ENCODE data around the gene PPP1R9A. TPM values are rescaled to one million over a fixed set of nuclear protein-coding genes. Genes with fewer than 3 reads are reported as not detected.

Gene PPP1R9A
- total RNA-seq, 2 donors from 2014 or later = 17.7 to 20.2 TPM

DNA sequence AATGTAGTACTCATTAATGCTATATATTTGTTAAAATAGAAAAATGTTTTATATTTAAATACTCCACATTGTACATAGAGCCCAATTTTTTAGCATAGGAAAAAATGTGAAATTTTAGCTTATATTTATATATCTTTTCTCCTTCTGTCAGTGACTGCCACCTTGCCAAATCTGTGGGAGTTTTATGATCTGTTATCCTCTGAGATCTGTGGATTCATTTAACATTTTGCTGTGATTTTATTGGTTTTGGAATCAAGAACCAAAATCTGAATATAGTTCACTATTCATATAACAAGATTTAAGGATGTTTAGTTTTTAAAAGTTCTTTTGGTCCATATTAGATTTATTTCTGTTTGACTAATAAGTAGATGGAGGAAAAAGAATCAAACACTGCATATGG lies 127.9 kb downstream of the PPP1R9A start:
- Histone ChIP-seq H3K9ac (ENCODE audit: low read depth in 2 of 2, low read length in 2 of 2) (no peak overlapping the region), H3K4me3 (no peak overlapping the region), H3K36me3 (no peaks in the 10 kb centered on the region), H3K9me3 (no peaks in the 10 kb centered on the region), H3K27me3 (no peaks in the 10 kb centered on the region), H3K27ac (no peak overlapping the region), H3K4me1 (no peaks in the 10 kb centered on the region)
- TF ChIP-seq, protein P1, sequence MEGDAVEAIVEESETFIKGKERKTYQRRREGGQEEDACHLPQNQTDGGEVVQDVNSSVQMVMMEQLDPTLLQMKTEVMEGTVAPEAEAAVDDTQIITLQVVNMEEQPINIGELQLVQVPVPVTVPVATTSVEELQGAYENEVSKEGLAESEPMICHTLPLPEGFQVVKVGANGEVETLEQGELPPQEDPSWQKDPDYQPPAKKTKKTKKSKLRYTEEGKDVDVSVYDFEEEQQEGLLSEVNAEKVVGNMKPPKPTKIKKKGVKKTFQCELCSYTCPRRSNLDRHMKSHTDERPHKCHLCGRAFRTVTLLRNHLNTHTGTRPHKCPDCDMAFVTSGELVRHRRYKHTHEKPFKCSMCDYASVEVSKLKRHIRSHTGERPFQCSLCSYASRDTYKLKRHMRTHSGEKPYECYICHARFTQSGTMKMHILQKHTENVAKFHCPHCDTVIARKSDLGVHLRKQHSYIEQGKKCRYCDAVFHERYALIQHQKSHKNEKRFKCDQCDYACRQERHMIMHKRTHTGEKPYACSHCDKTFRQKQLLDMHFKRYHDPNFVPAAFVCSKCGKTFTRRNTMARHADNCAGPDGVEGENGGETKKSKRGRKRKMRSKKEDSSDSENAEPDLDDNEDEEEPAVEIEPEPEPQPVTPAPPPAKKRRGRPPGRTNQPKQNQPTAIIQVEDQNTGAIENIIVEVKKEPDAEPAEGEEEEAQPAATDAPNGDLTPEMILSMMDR (IDR thresholded peaks at IDR 0.05) = no peak
- intact Hi-C loops (cut with DNase I) = no loop called here
- DNase-seq = no peak

- no peak for DNase-seq
- intact Hi-C loops (cut with DNase I) = no loop called here
- TF ChIP-seq, protein P1 (IDR thresholded peaks at IDR 0.05) = no peak
Measured at GRCh38 chr7:95041031-95041430, 133.6 kb downstream of the PPP1R9A start.

DNA sequence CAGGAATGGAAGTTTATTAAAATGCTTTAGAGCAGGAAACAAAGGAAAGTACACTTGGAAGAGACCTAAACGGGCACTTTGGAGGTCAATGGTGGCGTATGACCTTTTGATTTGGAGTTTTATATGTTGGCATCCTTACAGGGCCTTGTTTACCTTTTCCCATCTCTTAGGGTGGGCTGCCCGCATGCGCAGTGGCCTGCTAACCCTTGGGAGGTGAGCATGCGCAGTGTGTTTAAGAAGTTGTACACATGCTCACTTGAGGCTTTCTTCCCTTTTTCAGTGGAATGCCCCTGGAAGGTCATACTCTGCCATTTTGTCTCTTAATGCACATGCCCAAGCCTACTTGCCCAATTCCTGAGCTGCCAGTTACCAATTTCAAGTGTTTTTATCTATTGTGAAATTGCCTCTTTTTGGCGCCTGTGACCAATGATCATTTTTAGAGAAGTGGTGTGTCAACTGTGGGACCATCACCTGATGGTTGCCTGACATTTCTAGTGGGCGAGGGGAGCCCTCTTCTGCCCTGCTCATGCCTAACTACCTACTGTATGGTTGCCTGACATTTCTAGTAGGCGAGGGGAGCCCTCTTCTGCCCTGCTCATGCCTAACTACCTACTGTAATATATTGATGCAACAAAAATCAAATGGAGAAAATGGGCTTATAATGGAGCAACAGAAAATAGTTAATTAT lies 138.0 kb downstream of the PPP1R9A start:
- no peak overlapping the region for H3K4me3 ChIP-seq
- no peak overlapping the region for H3K27ac ChIP-seq
- H3K9ac ChIP-seq (ENCODE audit: low read depth in 2 of 2, low read length in 2 of 2) = no peak overlapping the region
- peak; percentile 24 for DNase-seq
- no peaks in the 10 kb centered on the region for H3K9me3 ChIP-seq
- TF ChIP-seq, protein P1 (IDR thresholded peaks at IDR 0.05) = no peak
- no peaks in the 10 kb centered on the region for H3K4me1 ChIP-seq
- no peaks in the 10 kb centered on the region for H3K27me3 ChIP-seq
- no peaks in the 10 kb centered on the region for H3K36me3 ChIP-seq
- intact Hi-C loops (cut with DNase I) = no loop called here

More at GRCh38 chr7:95041031-95041430, 133.6 kb downstream of the PPP1R9A start:
- no peak overlapping the region for H3K27ac ChIP-seq
- no peaks in the 10 kb centered on the region for H3K36me3 ChIP-seq
- no peaks in the 10 kb centered on the region for H3K27me3 ChIP-seq
- no peaks in the 10 kb centered on the region for H3K9me3 ChIP-seq
- H3K4me3 ChIP-seq = no peak overlapping the region
- H3K4me1 ChIP-seq = no peaks in the 10 kb centered on the region
- H3K9ac ChIP-seq (ENCODE audit: low read depth in 2 of 2, low read length in 2 of 2) = no peak overlapping the region

DNA sequence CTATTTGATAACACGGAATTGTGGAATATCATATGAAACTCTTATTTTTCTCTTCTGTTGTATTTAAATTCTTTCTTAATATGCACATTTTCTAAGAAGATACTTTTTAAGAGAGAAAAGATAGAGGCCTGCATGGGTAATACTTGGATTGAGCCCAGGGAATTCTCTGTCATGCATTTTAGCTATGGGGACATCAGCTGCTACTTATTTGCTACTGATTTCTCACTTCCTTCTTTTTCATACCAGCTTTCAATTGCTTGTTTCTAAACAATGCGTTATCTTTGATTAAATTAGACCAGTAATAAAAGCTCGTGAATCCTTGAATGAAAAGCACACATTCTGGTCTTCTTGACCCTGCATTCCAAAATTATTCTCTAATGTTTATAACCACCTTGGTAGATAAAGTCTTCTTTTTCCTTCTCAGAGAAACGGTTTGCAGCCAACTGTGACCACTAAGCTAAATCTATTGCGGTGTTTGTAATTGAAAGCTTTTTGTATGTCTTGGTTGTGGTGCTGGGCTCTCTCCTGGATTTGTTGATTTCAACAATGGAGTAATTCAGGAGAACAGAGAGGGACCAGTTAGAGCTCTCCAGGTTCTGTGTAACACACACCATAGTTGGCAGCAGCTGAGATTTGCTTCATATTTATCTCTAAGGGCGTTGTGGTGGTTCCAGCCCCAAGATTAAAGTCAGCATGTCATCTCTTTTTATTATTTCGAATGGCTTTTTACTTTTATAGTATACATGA lies 139.3 kb downstream of the PPP1R9A start:
- Histone ChIP-seq H3K27me3 (no peaks in the 10 kb centered on the region), H3K4me3 (no peak overlapping the region), H3K4me1 (no peaks in the 10 kb centered on the region), H3K9me3 (no peaks in the 10 kb centered on the region), H3K27ac (no peak overlapping the region), H3K36me3 (no peaks in the 10 kb centered on the region), H3K9ac (ENCODE audit: low read depth in 2 of 2, low read length in 2 of 2) (no peak overlapping the region)
- no peak for DNase-seq
- intact Hi-C loops (cut with DNase I) = no loop called here
- TF ChIP-seq, protein P1 (IDR thresholded peaks at IDR 0.05) = no peak

GRCh38 chr7:95047291-95047690 lies 139.9 kb downstream of the PPP1R9A start:
- DNase-seq = no peak
- no peak overlapping the region for H3K27ac ChIP-seq
- no peaks in the 10 kb centered on the region for H3K4me1 ChIP-seq
- H3K4me3 ChIP-seq = no peak overlapping the region
- H3K9me3 ChIP-seq = no peaks in the 10 kb centered on the region
- H3K9ac ChIP-seq (ENCODE audit: low read depth in 2 of 2, low read length in 2 of 2) = no peak overlapping the region
- no peaks in the 10 kb centered on the region for H3K27me3 ChIP-seq
- intact Hi-C loops (cut with DNase I) = no loop called here
- TF ChIP-seq, protein P1 (IDR thresholded peaks at IDR 0.05) = no peak
- no peaks in the 10 kb centered on the region for H3K36me3 ChIP-seq

All from colonic mucosa (tissue), 4 donors.